ENCODE measurements around the gene ZBTB24.

The ZBTB24 gene

GRCh38 chr6:109452181-109452580, 30.8 kb downstream of the ZBTB24 start:
- Histone ChIP-seq H3K4me1 (ENCODE audit: control insufficient read depth in 1 of 2, insufficient read depth in 2 of 2, low read length in 2 of 2) (peaks cover 20 to 28% of the 10 kb centered on the region in 2 donors), H3K9ac (ENCODE audit: low read depth in 1 of 2, low read length in 2 of 2) (no peak overlapping the region), H3K27me3 (ENCODE audit: control insufficient read depth in 1 of 2, insufficient read depth in 2 of 2, low read length in 2 of 2) (no peaks in the 10 kb centered on the region), H3K9me3 (ENCODE audit: control insufficient read depth in 1 of 2, low read length in 2 of 2) (no peaks in the 10 kb centered on the region), H3K27ac (ENCODE audit: low read depth, low read length) (no peak overlapping the region), H3K36me3 (ENCODE audit: control insufficient read depth in 1 of 2, insufficient read depth in 2 of 2, low read length in 2 of 2) (peaks cover 15 to 27% of the 10 kb centered on the region in 2 donors), H3K4me3 (ENCODE audit: low read depth in 1 of 2, low read length in 2 of 2) (no peak overlapping the region)

- Histone ChIP-seq H3K27ac (ENCODE audit: low read depth, low read length) (no peak overlapping the region), H3K4me1 (ENCODE audit: control insufficient read depth in 1 of 2, insufficient read depth in 2 of 2, low read length in 2 of 2) (peaks cover 15 to 20% of the 10 kb centered on the region in 2 donors), H3K4me3 (ENCODE audit: low read depth in 1 of 2, low read length in 2 of 2) (no peak overlapping the region), H3K9me3 (ENCODE audit: control insufficient read depth in 1 of 2, low read length in 2 of 2) (no peaks in the 10 kb centered on the region), H3K9ac (ENCODE audit: low read depth in 1 of 2, low read length in 2 of 2) (no peak overlapping the region), H3K27me3 (ENCODE audit: control insufficient read depth in 1 of 2, insufficient read depth in 2 of 2, low read length in 2 of 2) (no peaks in the 10 kb centered on the region), H3K36me3 (ENCODE audit: control insufficient read depth in 1 of 2, insufficient read depth in 2 of 2, low read length in 2 of 2) (peaks cover 18 to 35% of the 10 kb centered on the region in 2 donors)
These were observed 31.6 kb downstream of the ZBTB24 start for GRCh38 chr6:109451376-109451775.

- peaks cover 20 to 41% of the 10 kb centered on the region in 2 donors for H3K36me3 ChIP-seq (ENCODE audit: control insufficient read depth in 1 of 2, insufficient read depth in 2 of 2, low read length in 2 of 2)
- no peaks in the 10 kb centered on the region for H3K27me3 ChIP-seq (ENCODE audit: control insufficient read depth in 1 of 2, insufficient read depth in 2 of 2, low read length in 2 of 2)
- no peak overlapping the region for H3K9ac ChIP-seq (ENCODE audit: low read depth in 1 of 2, low read length in 2 of 2)
- H3K27ac ChIP-seq (ENCODE audit: low read depth, low read length): no peak overlapping the region
- H3K9me3 ChIP-seq (ENCODE audit: control insufficient read depth in 1 of 2, low read length in 2 of 2): no peaks in the 10 kb centered on the region
- H3K4me1 ChIP-seq (ENCODE audit: control insufficient read depth in 1 of 2, insufficient read depth in 2 of 2, low read length in 2 of 2): peaks cover 17 to 18% of the 10 kb centered on the region in 2 donors
- H3K4me3 ChIP-seq (ENCODE audit: low read depth in 1 of 2, low read length in 2 of 2): no peak overlapping the region
These were observed 32.2 kb downstream of the ZBTB24 start for GRCh38 chr6:109450801-109451200.

GRCh38 chr6:109449795-109450673, 33.0 kb downstream of the ZBTB24 start:
- Histone ChIP-seq H3K4me1 (ENCODE audit: control insufficient read depth in 1 of 2, insufficient read depth in 2 of 2, low read length in 2 of 2) (peaks cover 17 to 18% of the 10 kb centered on the region in 2 donors), H3K27ac (ENCODE audit: low read depth, low read length) (no peak overlapping the region), H3K4me3 (ENCODE audit: low read depth in 1 of 2, low read length in 2 of 2) (no peak overlapping the region), H3K9ac (ENCODE audit: low read depth in 1 of 2, low read length in 2 of 2) (no peak overlapping the region), H3K9me3 (ENCODE audit: control insufficient read depth in 1 of 2, low read length in 2 of 2) (no peaks in the 10 kb centered on the region), H3K36me3 (ENCODE audit: control insufficient read depth in 1 of 2, insufficient read depth in 2 of 2, low read length in 2 of 2) (peaks cover 25 to 49% of the 10 kb centered on the region in 2 donors), H3K27me3 (ENCODE audit: control insufficient read depth in 1 of 2, insufficient read depth in 2 of 2, low read length in 2 of 2) (no peaks in the 10 kb centered on the region)

GRCh38 chr6:109449064-109449794, 33.8 kb downstream of the ZBTB24 start:
- H3K4me3 ChIP-seq (ENCODE audit: low read depth in 1 of 2, low read length in 2 of 2): no peak overlapping the region
- H3K36me3 ChIP-seq (ENCODE audit: control insufficient read depth in 1 of 2, insufficient read depth in 2 of 2, low read length in 2 of 2): peaks cover 31 to 57% of the 10 kb centered on the region in 2 donors
- H3K4me1 ChIP-seq (ENCODE audit: control insufficient read depth in 1 of 2, insufficient read depth in 2 of 2, low read length in 2 of 2): peaks cover 12 to 15% of the 10 kb centered on the region in 2 donors
- no peaks in the 10 kb centered on the region for H3K27me3 ChIP-seq (ENCODE audit: control insufficient read depth in 1 of 2, insufficient read depth in 2 of 2, low read length in 2 of 2)
- no peaks in the 10 kb centered on the region for H3K9me3 ChIP-seq (ENCODE audit: control insufficient read depth in 1 of 2, low read length in 2 of 2)
- H3K9ac ChIP-seq (ENCODE audit: low read depth in 1 of 2, low read length in 2 of 2): no peak overlapping the region
- no peak overlapping the region for H3K27ac ChIP-seq (ENCODE audit: low read depth, low read length)

- H3K4me3 ChIP-seq (ENCODE audit: low read depth in 1 of 2, low read length in 2 of 2): no peak overlapping the region
- peaks cover 31 to 61% of the 10 kb centered on the region in 2 donors for H3K36me3 ChIP-seq (ENCODE audit: control insufficient read depth in 1 of 2, insufficient read depth in 2 of 2, low read length in 2 of 2)
- no peak overlapping the region for H3K27ac ChIP-seq (ENCODE audit: low read depth, low read length)
- no peaks in the 10 kb centered on the region for H3K9me3 ChIP-seq (ENCODE audit: control insufficient read depth in 1 of 2, low read length in 2 of 2)
- no peaks in the 10 kb centered on the region for H3K27me3 ChIP-seq (ENCODE audit: control insufficient read depth in 1 of 2, insufficient read depth in 2 of 2, low read length in 2 of 2)
- H3K4me1 ChIP-seq (ENCODE audit: control insufficient read depth in 1 of 2, insufficient read depth in 2 of 2, low read length in 2 of 2): peaks cover 6 to 9% of the 10 kb centered on the region in 2 donors
- no peak overlapping the region for H3K9ac ChIP-seq (ENCODE audit: low read depth in 1 of 2, low read length in 2 of 2)
These were observed 34.4 kb downstream of the ZBTB24 start for GRCh38 chr6:109448615-109449014.

- no peak overlapping the region for H3K9ac ChIP-seq (ENCODE audit: low read depth in 1 of 2, low read length in 2 of 2)
- H3K27me3 ChIP-seq (ENCODE audit: control insufficient read depth in 1 of 2, insufficient read depth in 2 of 2, low read length in 2 of 2): no peaks in the 10 kb centered on the region
- peaks cover 0 to 7% of the 10 kb centered on the region in 2 donors for H3K4me1 ChIP-seq (ENCODE audit: control insufficient read depth in 1 of 2, insufficient read depth in 2 of 2, low read length in 2 of 2)
- no peaks in the 10 kb centered on the region for H3K9me3 ChIP-seq (ENCODE audit: control insufficient read depth in 1 of 2, low read length in 2 of 2)
- peaks cover 31 to 61% of the 10 kb centered on the region in 2 donors for H3K36me3 ChIP-seq (ENCODE audit: control insufficient read depth in 1 of 2, insufficient read depth in 2 of 2, low read length in 2 of 2)
- no peak overlapping the region for H3K27ac ChIP-seq (ENCODE audit: low read depth, low read length)
- H3K4me3 ChIP-seq (ENCODE audit: low read depth in 1 of 2, low read length in 2 of 2): no peak overlapping the region
These were observed 35.0 kb downstream of the ZBTB24 start for GRCh38 chr6:109447878-109448555.

GRCh38 chr6:109447087-109447486, 35.9 kb downstream of the ZBTB24 start:
- H3K36me3 ChIP-seq (ENCODE audit: control insufficient read depth in 1 of 2, insufficient read depth in 2 of 2, low read length in 2 of 2): peaks cover 28 to 64% of the 10 kb centered on the region in 2 donors
- no peak overlapping the region for H3K9ac ChIP-seq (ENCODE audit: low read depth in 1 of 2, low read length in 2 of 2)
- no peak overlapping the region for H3K27ac ChIP-seq (ENCODE audit: low read depth, low read length)

GRCh38 chr6:109446541-109446940, 36.5 kb downstream of the ZBTB24 start:
- Histone ChIP-seq H3K4me3 (ENCODE audit: low read depth in 1 of 2, low read length in 2 of 2) (no peak overlapping the region), H3K36me3 (ENCODE audit: control insufficient read depth in 1 of 2, insufficient read depth in 2 of 2, low read length in 2 of 2) (peaks cover 22 to 59% of the 10 kb centered on the region in 2 donors), H3K27ac (ENCODE audit: low read depth, low read length) (no peak overlapping the region)

More at GRCh38 chr6:109447087-109447486, 35.9 kb downstream of the ZBTB24 start:
- no peak overlapping the region for H3K4me3 ChIP-seq (ENCODE audit: low read depth in 1 of 2, low read length in 2 of 2)
- H3K4me1 ChIP-seq (ENCODE audit: control insufficient read depth in 1 of 2, insufficient read depth in 2 of 2, low read length in 2 of 2): peaks cover 6 to 13% of the 10 kb centered on the region in 2 donors
- H3K9me3 ChIP-seq (ENCODE audit: control insufficient read depth in 1 of 2, low read length in 2 of 2): no peaks in the 10 kb centered on the region
- H3K27me3 ChIP-seq (ENCODE audit: control insufficient read depth in 1 of 2, insufficient read depth in 2 of 2, low read length in 2 of 2): no peaks in the 10 kb centered on the region

More at GRCh38 chr6:109446541-109446940, 36.5 kb downstream of the ZBTB24 start:
- no peak overlapping the region for H3K9ac ChIP-seq (ENCODE audit: low read depth in 1 of 2, low read length in 2 of 2)
- no peaks in the 10 kb centered on the region for H3K9me3 ChIP-seq (ENCODE audit: control insufficient read depth in 1 of 2, low read length in 2 of 2)
- H3K27me3 ChIP-seq (ENCODE audit: control insufficient read depth in 1 of 2, insufficient read depth in 2 of 2, low read length in 2 of 2): no peaks in the 10 kb centered on the region
- peaks cover 12 to 19% of the 10 kb centered on the region in 2 donors for H3K4me1 ChIP-seq (ENCODE audit: control insufficient read depth in 1 of 2, insufficient read depth in 2 of 2, low read length in 2 of 2)

Measured in duodenal mucosa (tissue), 2 donors.